Medulla oblongata (tissue), 1 donor: ENCODE results near the gene TRPM7.
"Not testable (repeated sequence)": the region's sequence is repeated elsewhere in the genome, so short reads cannot be mapped to it uniquely, and the experiment has no call there.

Experiments used
- DNase-seq: peaks from one replicate; pipeline ENCODE4 v3.0.0-alpha.2; 2015; ENCODE audit errors: extremely low spot score

TRPM7 gene

DNA sequence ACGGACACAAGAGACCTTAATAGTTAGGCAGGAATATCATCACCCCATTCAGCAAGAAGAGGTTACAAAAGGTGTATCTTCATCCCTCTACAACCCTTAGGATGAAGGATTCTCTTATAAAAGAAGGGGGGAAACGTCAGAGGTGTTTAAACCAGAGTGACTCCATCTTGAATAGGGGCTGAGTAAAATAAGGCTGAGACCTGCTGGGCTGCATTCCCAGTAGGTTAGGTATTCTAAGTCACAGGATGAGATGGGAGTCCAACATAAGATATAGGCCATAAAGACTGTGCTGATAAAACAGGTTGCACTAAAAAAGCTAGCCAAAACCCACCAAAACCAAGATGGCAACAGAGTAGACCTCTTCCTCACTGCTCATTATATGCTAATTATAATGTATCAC, 16.5 kb downstream of the TRPM7 start:
- no peak for DNase-seq

DNA sequence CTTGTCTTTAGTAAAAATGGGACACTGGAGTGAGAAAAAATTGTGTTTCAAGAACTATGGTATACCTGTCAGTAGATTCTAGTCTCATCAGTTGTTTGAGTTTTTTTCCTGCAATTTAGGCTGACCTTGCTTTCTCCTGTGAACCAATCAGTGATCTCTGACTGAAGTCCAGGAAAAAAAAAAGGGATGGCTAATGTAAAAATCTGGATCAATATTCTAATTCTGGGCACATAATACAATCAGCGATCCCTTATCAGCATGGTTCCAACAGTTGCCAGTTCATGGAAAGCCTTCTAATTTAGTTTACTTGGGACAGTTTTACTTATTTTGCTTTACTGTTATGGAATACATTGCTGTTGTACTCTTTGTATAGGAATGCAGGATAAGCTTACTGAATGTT, 17.0 kb downstream of the TRPM7 start:
- no peak for DNase-seq

DNA sequence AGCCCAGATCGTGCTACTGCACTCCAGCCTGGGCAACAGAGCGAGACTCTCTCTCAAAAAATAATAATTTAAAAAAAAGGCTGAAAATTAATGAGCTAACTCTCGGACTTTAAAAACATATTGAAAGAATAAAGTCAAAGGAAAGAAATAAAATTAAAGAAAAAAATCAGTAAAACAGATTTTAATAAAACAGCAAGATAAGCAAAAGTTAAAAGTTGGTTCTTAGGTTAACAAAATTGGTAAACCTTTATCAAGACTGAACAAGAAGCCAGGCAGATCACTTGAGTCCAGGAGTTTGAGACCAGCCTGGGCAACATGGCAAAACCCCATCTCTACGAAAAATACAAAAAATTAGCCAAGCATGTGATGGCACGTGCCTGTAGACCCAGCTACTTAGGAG, 20.7 kb downstream of the TRPM7 start:
- DNase-seq: no peak

DNA sequence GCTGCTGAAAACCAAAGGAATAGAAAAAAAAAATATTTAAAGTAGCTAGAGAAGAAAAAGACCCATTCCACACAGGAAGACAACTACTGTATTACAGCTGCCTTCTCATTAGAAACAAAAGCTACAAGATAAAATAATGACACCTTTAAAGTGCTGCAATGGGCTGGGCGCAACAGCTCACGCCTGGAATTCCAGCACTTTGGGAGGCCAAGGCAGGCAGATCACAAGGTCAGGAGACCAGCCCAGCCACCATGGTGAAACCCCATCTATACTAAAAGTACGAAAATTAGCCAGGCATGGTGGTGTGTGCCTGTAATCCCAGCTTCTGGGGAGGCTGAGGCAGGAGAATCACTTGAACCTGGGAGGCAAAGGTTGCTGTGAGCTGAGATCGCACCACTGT, 31.0 kb downstream of the TRPM7 start:
- no peak for DNase-seq

DNA sequence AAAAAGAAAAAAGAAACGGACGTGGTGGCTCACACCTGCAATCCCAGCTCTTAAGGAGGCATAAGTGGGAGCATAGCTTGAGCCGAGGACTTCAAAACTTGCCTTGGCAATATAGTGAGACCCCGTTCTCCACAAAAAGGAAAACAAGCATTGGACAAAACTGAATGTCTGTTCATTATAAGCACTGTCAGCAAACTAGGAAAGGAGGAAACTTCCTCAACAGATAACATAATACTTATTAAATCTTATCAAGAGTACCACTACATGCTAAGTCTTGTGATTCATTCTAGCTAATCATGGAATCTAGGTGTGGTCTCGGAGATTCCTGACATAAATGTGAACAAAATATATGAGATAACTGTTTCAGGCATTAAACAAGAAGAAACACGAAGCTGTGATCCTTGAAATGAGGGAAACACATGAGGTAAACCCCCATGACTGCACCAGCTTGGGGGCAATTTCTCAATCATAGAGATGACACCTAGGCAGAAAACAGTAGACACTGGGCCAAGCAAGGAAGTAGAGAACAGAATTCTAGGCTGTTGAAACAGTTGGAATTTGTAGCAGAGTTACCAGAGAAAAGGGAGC, 33.3 kb downstream of the TRPM7 start:
- DNase-seq: no peak

DNA sequence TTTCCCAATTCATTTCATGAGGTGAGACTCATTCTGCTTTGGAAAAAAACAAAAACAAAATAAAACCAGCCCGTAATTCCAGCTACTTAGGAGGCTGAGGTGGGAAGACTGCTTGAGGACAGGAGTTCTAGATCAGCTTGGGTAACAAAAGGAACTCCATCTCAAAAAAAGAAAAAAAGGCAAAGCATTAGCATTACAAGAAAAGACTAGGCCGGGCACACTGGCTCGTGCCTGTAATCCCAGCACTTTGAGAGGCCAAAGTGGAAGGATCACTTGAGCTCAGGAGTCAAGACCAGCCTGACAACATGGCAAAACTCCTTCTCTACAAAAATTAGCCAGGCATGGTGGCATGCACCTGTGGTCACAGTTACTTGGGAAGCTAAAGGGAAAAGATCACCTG, 33.9 kb downstream of the TRPM7 start:
- DNase-seq: no peak

DNA sequence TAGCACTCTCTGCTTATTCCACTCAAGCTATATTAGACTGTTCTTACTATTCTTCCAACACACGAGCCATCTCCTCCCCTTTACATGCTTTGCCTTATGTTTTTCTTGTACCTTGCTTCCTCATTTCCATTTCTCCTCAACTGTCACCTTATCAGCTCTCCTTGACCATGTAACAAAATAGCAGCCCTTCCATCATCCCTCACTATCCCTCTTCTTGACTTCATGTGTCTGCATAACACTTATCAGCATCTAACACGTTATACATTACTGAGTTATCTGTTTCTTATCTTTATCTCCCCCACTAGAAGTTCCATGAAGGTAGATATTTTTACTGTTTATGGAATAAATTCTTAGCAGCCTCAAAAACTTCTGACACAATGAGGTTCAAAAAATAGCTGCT, 45.3 kb downstream of the TRPM7 start:
- no peak for DNase-seq

DNA sequence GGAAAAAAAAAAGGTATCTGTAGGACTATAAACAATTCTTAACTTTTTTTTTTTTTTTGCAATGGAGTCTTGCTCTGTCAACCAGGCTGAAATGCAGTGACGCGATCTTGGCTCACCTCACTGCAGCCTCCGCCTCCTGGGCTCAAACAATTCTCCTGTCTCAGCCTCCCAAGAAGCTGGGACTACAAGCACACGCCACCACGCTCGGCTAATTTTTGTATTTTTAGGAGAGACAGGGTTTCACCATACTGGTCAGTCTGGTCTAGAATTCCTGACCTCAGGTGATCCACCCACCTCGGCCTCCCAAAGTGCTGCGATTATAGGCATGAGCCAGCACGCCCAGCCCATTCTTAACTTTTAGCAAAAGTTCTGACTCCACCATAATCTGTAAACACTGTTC, 50.5 kb downstream of the TRPM7 start:
- DNase-seq: no peak

DNA sequence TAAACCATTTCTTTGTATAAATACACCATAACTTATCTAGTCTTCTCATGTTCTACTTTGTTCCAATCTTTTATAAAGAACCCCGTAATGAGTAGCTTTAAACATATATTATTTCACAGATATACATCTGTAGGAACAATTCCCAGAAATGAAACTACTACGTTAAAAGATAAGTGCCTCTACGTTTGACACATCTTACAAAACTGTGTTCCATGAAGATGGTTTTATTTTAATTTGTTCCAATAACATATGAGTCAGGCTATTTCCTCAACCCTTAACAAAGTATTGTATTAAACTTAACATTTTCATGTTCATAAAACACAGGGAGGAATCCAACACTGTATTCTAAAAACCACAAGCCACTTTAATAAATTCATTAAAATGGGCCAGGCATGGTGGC, 52.9 kb downstream of the TRPM7 start:
- DNase-seq: no peak

DNA sequence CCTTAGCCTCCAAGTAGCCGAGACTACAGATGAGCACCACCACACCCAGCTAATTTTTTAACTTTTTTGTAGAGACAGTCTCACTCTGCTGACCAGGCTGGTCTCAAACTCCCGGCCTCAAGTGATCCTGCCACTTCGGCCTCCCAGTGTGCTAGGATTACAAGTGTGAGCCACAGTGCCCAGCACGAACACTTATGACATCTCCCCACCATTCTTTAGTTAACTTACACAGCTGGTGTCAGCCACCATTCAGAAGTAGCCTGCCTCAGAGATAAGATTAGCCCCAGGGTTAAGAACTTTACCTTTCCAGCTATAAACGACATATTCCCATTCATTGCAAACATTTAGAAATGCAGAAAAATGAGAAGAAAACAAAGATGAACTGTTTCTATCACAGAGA, 58.2 kb downstream of the TRPM7 start:
- DNase-seq: no peak

DNA sequence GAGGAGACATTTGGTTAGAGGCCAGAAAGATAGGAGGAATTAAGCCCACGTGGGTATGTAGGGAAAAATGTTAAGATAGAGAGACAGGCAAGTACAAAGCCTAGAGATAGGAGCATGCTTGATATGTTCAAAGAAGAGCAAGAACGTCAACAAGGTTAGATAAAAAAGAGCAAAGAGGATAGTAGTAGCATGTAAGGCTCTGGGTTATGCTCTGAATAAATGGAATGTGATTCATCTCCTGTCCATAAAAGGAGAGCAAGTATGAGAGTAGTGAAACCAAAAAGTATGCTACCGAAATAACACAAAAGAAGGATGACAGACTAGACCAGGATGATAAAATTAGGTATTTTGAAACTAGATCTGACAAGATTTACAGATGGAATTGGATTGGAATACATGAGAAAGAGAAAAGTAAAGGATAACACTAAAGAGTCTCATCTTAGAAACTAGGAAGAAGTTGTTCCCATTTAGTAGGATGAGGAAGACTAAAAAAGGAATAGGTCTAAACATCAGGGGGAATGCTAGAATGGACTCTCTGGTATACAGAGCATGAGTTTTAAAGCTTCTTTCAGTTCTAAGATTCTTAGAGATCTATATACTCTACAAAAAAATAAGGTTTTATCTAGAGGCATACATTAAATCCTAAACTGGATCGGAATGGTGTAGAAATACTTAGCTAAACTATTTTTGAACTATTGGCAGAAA, 59.1 kb downstream of the TRPM7 start:
- DNase-seq: no peak

DNA sequence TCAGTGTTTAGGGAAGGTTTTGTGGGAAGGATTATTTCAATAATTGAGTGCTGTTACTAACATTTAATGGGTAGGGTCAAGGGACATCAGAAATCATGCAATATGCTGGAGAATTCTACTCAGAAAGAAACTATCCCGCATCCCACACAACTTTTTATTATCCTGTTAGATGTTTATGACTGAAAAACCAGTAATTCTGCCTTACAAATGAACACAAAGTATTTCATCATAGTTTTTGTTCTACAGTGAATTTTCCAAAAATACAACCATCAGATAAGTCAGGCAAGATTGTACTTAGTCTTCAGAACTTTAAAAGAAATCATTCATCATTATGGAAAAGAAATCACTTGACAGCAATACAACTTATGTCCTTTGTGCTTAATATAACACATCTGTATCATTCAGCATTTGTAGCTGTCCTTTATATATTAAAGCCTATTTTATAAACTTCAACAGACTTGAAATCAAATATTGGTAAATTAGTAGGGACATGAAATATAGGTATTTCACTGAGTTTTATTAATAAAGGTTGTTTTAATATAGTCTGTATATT, 61.9 kb downstream of the TRPM7 start:
- DNase-seq: no peak

DNA sequence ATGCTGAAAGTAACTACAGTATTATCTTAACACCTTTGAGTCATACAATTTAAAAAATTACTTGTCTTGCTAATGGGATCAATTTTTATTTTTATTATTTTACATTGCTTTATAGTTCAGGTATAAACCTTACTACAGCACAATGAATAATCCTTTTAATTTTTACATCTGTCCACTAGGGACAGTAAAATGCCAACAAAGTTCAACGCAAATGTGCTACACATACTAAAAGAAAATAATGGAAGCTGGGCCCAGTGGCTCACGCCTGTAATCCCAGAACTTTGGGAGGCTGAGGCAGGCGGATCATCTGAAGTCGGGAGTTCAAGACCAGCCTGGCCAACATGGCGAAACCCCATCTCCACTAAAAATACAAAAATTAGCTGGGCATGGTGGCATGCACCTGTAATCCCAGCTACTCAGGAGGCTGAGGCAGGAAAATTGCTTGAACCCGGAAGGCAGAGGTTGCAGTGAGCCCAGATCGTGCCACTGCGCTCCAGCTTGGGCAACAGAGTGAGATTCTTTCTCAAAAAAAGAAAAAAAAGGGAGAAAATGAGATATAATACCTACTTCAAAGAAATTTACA, 64.1 kb downstream of the TRPM7 start:
- DNase-seq: not testable (repeated sequence)

DNA sequence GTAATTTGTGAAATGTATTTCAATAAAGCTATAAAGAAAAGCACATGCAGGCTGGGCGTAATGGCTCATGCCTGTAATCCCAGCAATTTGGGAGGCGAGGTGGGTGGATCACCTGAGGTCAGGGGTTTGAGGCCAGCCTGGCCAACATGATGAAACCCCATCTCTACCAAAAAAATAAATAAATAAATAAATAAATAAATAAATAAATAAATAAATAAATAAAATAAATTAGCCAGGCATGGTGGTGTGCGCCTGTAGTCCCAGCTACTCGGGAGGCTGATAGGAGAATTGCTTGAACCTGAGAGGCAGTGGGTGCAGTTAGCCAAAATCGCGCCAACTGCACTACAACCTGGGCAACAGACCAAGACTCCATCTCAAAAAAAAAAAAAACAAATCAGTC, 69.6 kb downstream of the TRPM7 start:
- DNase-seq: not testable (repeated sequence)

DNA sequence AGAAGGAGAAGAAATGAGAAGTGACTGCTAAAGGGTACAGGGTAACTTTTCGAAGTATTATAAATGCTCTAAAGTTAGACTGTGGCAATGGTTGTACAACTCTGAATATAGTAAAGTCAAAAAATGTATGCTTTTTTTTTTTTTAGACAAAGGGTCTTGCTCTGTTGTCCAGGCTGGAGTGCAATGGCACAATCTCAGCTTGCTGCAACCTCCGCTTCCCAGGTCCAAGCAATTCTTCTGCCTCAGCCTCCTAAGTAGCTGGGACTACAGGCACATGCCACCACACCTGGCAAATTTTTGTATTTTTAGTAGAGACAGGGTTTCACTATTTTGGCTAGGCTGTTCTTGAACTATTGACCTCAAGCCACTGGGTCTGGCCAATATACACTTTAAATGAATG, 70.0 kb downstream of the TRPM7 start:
- not testable (repeated sequence) for DNase-seq

DNA sequence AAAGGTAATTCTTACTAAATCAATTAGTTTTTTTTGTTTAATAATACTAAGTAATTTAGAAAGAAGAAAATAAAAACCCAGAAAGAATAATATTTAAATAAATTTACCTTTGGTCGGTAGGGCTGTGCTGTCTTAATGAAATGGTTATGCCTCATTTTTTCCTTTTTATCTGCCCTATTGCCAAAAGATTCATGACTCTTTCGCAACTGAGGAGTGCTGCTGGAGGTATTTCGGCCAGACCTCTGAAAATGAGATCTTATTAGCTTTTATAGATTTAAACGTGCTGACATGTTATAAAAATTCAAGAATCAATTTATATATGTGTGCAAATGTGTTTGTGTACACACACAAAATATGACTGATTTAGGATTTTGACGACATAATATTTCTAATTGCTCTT, 73.0 kb downstream of the TRPM7 start:
- no peak for DNase-seq

DNA sequence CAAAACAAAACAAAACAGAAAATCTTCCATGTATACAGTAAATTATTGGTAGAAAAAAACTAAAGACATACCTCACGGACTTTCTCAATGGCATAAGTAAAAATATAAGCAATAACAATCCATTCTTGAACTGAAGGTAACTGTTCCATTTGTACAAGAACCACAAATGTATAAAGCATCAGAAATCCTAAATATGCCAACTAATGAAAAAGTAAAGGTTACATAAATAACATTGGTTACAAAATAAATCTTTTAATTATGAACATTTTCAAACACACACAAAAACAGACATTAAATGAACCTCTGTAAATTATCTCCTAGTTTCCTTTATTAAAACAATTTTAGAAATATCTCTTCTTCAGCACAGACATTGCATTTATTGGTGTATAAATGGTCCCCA, 79.5 kb downstream of the TRPM7 start:
- DNase-seq: no peak

DNA sequence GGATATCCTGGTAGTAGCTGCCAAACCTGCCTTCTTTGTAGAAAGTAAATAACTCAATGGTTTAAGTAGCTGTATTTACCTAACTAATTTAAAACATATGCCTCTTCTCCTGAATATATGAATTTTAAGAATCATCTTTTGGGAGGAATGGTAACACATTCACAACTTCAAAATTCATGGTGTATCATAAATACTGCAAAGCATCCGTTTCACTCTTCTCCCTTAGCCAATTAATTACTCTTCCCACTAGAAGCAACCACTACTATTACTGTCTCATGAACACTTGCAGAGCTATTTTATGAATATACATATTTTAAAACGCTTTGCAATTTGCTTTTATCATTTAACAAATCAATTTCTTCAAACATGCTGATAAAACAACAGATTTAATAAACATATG, 81.1 kb downstream of the TRPM7 start:
- no peak for DNase-seq

DNA sequence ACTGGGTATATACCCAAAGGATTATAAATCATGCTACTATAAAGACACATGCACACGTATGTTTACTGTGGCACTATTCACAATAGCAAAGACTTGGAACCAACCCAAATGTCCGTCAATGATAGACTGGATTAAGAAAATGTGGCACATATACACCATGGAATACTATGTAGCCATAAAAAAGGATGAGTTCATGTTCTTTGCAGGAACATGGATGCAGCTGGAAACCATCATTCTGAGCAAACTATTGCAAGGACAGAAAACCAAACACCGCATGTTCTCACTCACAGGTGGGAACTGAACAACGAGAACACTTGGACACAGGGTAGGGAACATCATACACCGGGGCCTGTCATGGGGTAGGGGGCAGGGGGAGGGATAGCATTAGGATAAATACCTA, 84.6 kb downstream of the TRPM7 start:
- DNase-seq: not testable (repeated sequence)

DNA sequence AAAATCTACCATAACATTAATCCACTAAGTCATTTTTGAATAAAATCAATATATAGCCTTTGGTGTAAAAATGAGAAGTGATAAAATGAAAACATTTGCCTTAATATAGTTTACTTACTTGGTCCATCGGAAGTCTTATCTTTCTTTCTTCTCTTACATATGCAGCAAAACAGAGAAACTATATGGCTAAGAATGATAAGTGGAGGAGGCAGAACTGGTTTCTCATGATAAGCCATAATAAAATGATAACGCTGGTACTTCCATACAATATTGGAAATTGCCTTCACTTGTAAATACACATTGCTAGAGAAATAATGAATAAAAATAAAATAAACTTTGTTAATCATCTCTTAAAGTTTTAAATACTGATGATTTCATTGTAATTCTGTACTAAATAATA, 92.3 kb downstream of the TRPM7 start:
- DNase-seq: no peak

DNA sequence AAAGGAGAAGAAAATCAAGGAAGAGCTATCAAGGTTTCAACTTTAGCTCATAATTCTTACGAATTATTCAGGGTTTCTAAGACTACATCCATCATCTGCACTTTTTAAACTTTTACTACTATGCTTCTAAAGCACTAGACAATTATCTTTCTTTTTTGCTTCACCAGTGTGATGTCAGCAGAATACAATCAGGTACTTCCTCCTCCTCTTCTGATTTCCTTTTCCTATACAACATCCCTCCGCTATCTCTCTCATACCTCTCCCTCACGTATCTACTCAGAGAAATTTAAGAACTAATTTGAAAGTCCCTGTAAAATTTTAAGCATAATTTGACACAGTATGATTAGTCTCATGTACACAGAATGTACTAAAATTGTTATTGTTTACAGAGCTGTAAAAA, 92.8 kb downstream of the TRPM7 start:
- no peak for DNase-seq

DNA sequence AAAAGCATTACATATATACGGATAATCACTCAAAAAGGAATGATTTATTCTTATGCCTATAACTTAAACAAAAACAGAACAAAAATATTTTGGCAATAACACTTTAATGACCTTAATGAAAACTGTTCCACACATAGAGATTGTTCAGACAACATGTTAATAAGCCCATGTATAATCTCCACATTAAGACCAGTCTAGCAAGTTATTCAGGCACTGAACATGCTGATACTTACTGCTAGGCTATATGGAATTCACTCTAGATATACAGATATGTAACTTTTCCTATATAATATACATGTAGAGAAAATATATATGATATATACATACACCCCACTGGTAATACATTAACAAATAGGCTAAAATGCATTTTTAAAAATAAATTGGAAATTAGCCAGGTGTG, 96.3 kb downstream of the TRPM7 start:
- no peak for DNase-seq

DNA sequence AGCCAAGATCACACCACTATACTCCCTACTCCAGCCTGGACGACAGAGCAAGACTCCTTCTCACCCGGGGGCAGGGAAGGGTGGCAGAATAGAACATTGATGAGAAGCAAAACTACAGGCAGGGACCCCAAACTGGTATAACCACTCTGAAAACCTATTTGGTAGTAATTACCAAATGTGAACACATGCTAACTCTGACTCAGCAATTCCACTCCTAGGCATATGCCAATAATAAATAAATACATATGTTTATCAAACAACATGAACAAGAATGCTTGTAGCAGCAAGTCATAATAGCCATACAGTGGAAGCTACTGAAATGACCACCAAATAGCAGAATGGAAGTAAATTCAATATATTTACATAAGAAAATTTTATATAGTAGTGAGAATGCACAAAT, 109.1 kb downstream of the TRPM7 start:
- no peak for DNase-seq
